Natural killer cell (primary cell): ENCODE measurements around the gene FOXC2. TPM values are rescaled to one million over a fixed set of nuclear protein-coding genes. Genes with fewer than 3 reads are reported as not detected.

ENCODE experiments used
- ATAC-seq, 3 donors: fragments of 150-1000 bp in 2 of 3; fragments of 200-7000 bp in 1 of 3; cut with Tn5 transposase; 1 replicate in 1 of 3; 2 replicates in 2 of 3; pipeline ENCODE4 v1.10.0; 2021; ENCODE audit warnings: mild to moderate bottlenecking in 2 of 3, moderate library complexity in 2 of 3
- DNase-seq, 2 donors: peaks; one replicate each; pipeline versions ENCODE4 v3.0.0 to v3.0.0-alpha.2; 2013 to 2021; ENCODE audit warnings: mixed read lengths in 1 of 2
- H3K27ac ChIP-seq: one replicate; pipeline ENCODE4 v1.5.1; 2013; ENCODE audit warnings: mild to moderate bottlenecking, low read length
- H3K27me3 ChIP-seq: one replicate; pipeline ENCODE4 v1.6.1; 2013; ENCODE audit warnings: low read length; ENCODE audit not compliant: control insufficient read depth, insufficient read depth
- H3K36me3 ChIP-seq: one replicate; pipeline ENCODE4 v1.6.1; 2013; ENCODE audit warnings: low read length; ENCODE audit not compliant: control insufficient read depth, insufficient read depth
- H3K4me1 ChIP-seq: one replicate; pipeline ENCODE4 v1.6.1; 2013; ENCODE audit warnings: low read length; ENCODE audit not compliant: control insufficient read depth, insufficient read depth
- H3K4me3 ChIP-seq: one replicate; pipeline ENCODE4 v1.5.1; 2013; ENCODE audit warnings: low read length
- H3K9me3 ChIP-seq: one replicate; pipeline ENCODE4 v1.6.1; 2013; ENCODE audit warnings: low read length; ENCODE audit not compliant: control insufficient read depth, insufficient read depth
- H3K27ac Mint-ChIP-seq, 2 donors: one replicate each; pipeline ENCODE4 v1.8.0; 2022; ENCODE audit warnings: mild to moderate bottlenecking in 2 of 2, mixed read lengths in 2 of 2, moderate library complexity in 1 of 2
- H3K27me3 Mint-ChIP-seq, 2 donors: one replicate each; pipeline ENCODE4 v1.8.0; 2022; ENCODE audit warnings: low read depth in 2 of 2, mixed read lengths in 2 of 2
- H3K36me3 Mint-ChIP-seq: one replicate; pipeline ENCODE4 v1.8.0; 2022; ENCODE audit warnings: mixed read lengths
- H3K4me1 Mint-ChIP-seq, 2 donors: one replicate each; pipeline ENCODE4 v1.8.0; 2022; ENCODE audit warnings: mixed read lengths in 2 of 2
- H3K4me3 Mint-ChIP-seq: one replicate; pipeline ENCODE4 v1.8.0; 2022; ENCODE audit warnings: mild to moderate bottlenecking, moderate library complexity, mixed read lengths
- H3K9me3 Mint-ChIP-seq, 2 donors: one replicate each; pipeline ENCODE4 v1.8.0; 2022; ENCODE audit warnings: mixed read lengths in 2 of 2
- CTCF ChIP-seq: fragments of 200-600 bp; IDR thresholded peaks from one replicate; pipeline ENCODE4 v1.8.0; 2022; ENCODE audit warnings: antibody characterized with exemption
- WGBS: methylation state at CpG from one replicate; pipeline ENCODE4 v1.1.7; 2013; ENCODE audit warnings: missing lambda C conversion rate; ENCODE audit not compliant: insufficient coverage; 5-methylcytosine and 5-hydroxymethylcytosine counted together
- intact Hi-C: fragments of 100-400 bp; cut with micrococcal nuclease; formaldehyde crosslinking; loops from one replicate; pipeline ENCODE4 v1.14.2; 2022
- total RNA-seq, 4 donors: library from RNA; stranded (reverse); fragments of 120-200 nt in 1 of 4; gene quantifications; one replicate each; pipeline versions ENCODE4 v1.2.3 to v1.2.4, GENCODE V29; 2013 to 2022

Gene FOXC2
- total RNA-seq, 3 donors from 2014 or later (not counting 1 experiment from before 2014, with no cell fraction given) = 0.14 TPM; not detected in 2

- H3K27me3 Mint-ChIP-seq = no peaks in the 10 kb centered on the region
- Histone ChIP-seq H3K4me1 (no peaks in the 10 kb centered on the region), H3K4me3 (no peak overlapping the region), H3K27me3 (no peaks in the 10 kb centered on the region), H3K27ac (no peak overlapping the region), H3K36me3 (peaks cover 39% of the 10 kb centered on the region), H3K9me3 (no peaks in the 10 kb centered on the region)
- H3K36me3 Mint-ChIP-seq = peaks cover 10% of the 10 kb centered on the region
- no peak for TF ChIP-seq CTCF
- no peak for ATAC-seq
- no peaks in the 10 kb centered on the region for H3K9me3 Mint-ChIP-seq
- H3K4me3 Mint-ChIP-seq = no peak overlapping the region
- peaks cover 0 to 4% of the 10 kb centered on the region in 2 donors for H3K4me1 Mint-ChIP-seq
- DNase-seq = no peak
- WGBS = 96% methylated on average over 8 of the region's 8 CpGs
- intact Hi-C loops = no loop called here
- no peak overlapping the region for H3K27ac Mint-ChIP-seq
Measured at GRCh38 chr16:86546638-86547013, 20.0 kb upstream of the FOXC2 start.

GRCh38 chr16:86547286-86547685 is 19.3 kb upstream of the FOXC2 start:
- Histone ChIP-seq H3K4me1 (no peaks in the 10 kb centered on the region), H3K36me3 (peaks cover 33% of the 10 kb centered on the region), H3K27me3 (no peaks in the 10 kb centered on the region), H3K9me3 (no peaks in the 10 kb centered on the region), H3K27ac (no peak overlapping the region), H3K4me3 (no peak overlapping the region)
- intact Hi-C loops = no loop called here
- H3K4me3 Mint-ChIP-seq = no peak overlapping the region
- peaks cover 0 to 4% of the 10 kb centered on the region in 2 donors for H3K4me1 Mint-ChIP-seq
- TF ChIP-seq CTCF = no peak
- H3K27me3 Mint-ChIP-seq = no peaks in the 10 kb centered on the region
- no peaks in the 10 kb centered on the region for H3K9me3 Mint-ChIP-seq
- DNase-seq = no peak
- ATAC-seq = no peak
- WGBS = 95% methylated on average over 9 of the region's 11 CpGs
- peaks cover 10% of the 10 kb centered on the region for H3K36me3 Mint-ChIP-seq
- H3K27ac Mint-ChIP-seq = no peak overlapping the region

- Mint-ChIP-seq H3K9me3 (no peaks in the 10 kb centered on the region), H3K4me1 (peaks cover 11 to 17% of the 10 kb centered on the region in 2 donors), H3K4me3 (no peak overlapping the region), H3K36me3 (peaks cover 5% of the 10 kb centered on the region), H3K27me3 (no peaks in the 10 kb centered on the region), H3K27ac (no peak overlapping the region)
- no peak overlapping the region for H3K4me3 ChIP-seq
- intact Hi-C loops = no loop called here
- peaks cover 28% of the 10 kb centered on the region for H3K36me3 ChIP-seq
- WGBS = 65% methylated on average over 8 of the region's 8 CpGs
- no peaks in the 10 kb centered on the region for H3K9me3 ChIP-seq
- DNase-seq (no peak), ATAC-seq (no peak)
- peaks cover 7% of the 10 kb centered on the region for H3K4me1 ChIP-seq
- H3K27ac ChIP-seq = no peak overlapping the region
- TF ChIP-seq CTCF = no peak
- no peaks in the 10 kb centered on the region for H3K27me3 ChIP-seq
Measured at GRCh38 chr16:86549076-86549892, 17.3 kb upstream of the FOXC2 start.

- Histone ChIP-seq H3K4me1 (peaks cover 11% of the 10 kb centered on the region), H3K9me3 (no peaks in the 10 kb centered on the region), H3K27ac (no peak overlapping the region), H3K36me3 (peaks cover 28% of the 10 kb centered on the region), H3K27me3 (no peaks in the 10 kb centered on the region), H3K4me3 (no peak overlapping the region)
- peaks cover 12 to 18% of the 10 kb centered on the region in 2 donors for H3K4me1 Mint-ChIP-seq
- intact Hi-C loops = no loop called here
- no peaks in the 10 kb centered on the region for H3K36me3 Mint-ChIP-seq
- WGBS = 95% methylated on average over 7 of the region's 7 CpGs
- TF ChIP-seq CTCF = no peak
- no peaks in the 10 kb centered on the region for H3K27me3 Mint-ChIP-seq
- DNase-seq = no peak
- ATAC-seq = no peak
- no peaks in the 10 kb centered on the region for H3K9me3 Mint-ChIP-seq
- no peak overlapping the region for H3K27ac Mint-ChIP-seq
- H3K4me3 Mint-ChIP-seq = no peak overlapping the region
Measured at GRCh38 chr16:86549893-86550190, 16.8 kb upstream of the FOXC2 start.
